ENCODE data around the gene TAS1R3.

The TAS1R3 gene

GRCh38 chr1:1295154-1295923 lies 35.7 kb upstream of the TAS1R3 start:
- DNase-seq, result no peak

- no peak for DNase-seq
Measured at GRCh38 chr1:1296070-1297061, 34.7 kb upstream of the TAS1R3 start.

GRCh38 chr1:1297802-1298424 lies 33.2 kb upstream of the TAS1R3 start:
- no peak for DNase-seq

GRCh38 chr1:1298861-1299685 lies 32.0 kb upstream of the TAS1R3 start:
- DNase-seq, result no peak

- no peak for DNase-seq
Measured at GRCh38 chr1:1299686-1300351, 31.3 kb upstream of the TAS1R3 start.

GRCh38 chr1:1300352-1300739 lies 30.7 kb upstream of the TAS1R3 start:
- no peak for DNase-seq

- no peak for DNase-seq
Measured at GRCh38 chr1:1302006-1302430, 29.1 kb upstream of the TAS1R3 start.

GRCh38 chr1:1302951-1303509 lies 28.1 kb upstream of the TAS1R3 start:
- no peak for DNase-seq

GRCh38 chr1:1303736-1304135 lies 27.3 kb upstream of the TAS1R3 start:
- no peak for DNase-seq

- no peak for DNase-seq
Measured at GRCh38 chr1:1304331-1305299, 26.5 kb upstream of the TAS1R3 start.

- peak; percentile 31 for DNase-seq
Measured at GRCh38 chr1:1305300-1306069, 25.6 kb upstream of the TAS1R3 start.

GRCh38 chr1:1306070-1306660 lies 24.9 kb upstream of the TAS1R3 start:
- DNase-seq, result no peak

- no peak for DNase-seq
Measured at GRCh38 chr1:1306661-1307260, 24.3 kb upstream of the TAS1R3 start.

GRCh38 chr1:1307261-1307922 lies 23.7 kb upstream of the TAS1R3 start:
- no peak for DNase-seq

GRCh38 chr1:1307923-1308755 lies 22.9 kb upstream of the TAS1R3 start, which contains the start of the genes ACAP3 and PUSL1:
ACAP3 (minus strand) TSS chr1:1307930; CDS start chr1:1307815, 115 bp downstream.
PUSL1 (plus strand) TSS chr1:1308597; CDS start chr1:1308644, 47 bp downstream.
- DNase-seq, result peak; percentile 88

GRCh38 chr1:1308756-1309250 lies 22.3 kb upstream of the TAS1R3 start:
- DNase-seq, result no peak
